ENCODE results near the gene LIPC.

LIPC gene

DNA sequence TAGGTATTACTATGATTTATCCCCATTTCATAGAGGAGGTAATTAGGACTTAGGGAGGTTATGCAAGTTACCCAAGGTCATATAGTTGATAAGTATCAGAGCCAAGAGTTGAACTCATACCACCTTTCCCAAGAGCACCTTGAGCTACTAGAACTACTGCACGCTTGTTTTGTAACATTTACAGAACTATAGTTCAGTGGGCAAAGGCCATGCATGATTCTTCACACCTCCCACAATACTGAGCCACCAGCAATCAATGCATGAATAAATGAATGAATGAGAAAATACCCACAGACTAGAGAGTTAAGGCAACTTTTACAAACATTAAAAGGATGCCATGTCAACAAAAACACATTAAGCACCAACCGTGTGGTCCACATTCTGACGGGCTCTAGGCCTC, 46.8 kb downstream of the LIPC start:
- Histone ChIP-seq H3K9me3 (ENCODE audit: control insufficient read depth, low read length) (no peaks in the 10 kb centered on the region), H3K36me3 (ENCODE audit: control insufficient read depth, insufficient read depth, low read length) (no peaks in the 10 kb centered on the region), H3K4me3 (ENCODE audit: insufficient read depth, low read depth, low read length, poor library complexity, severe bottlenecking) (no peak overlapping the region), H3K4me1 (ENCODE audit: control insufficient read depth, insufficient read depth, low read length, poor library complexity, severe bottlenecking) (peaks cover 13% of the 10 kb centered on the region), H3K27me3 (replicated peaks; ENCODE audit: control insufficient read depth, insufficient read depth, low read length, poor library complexity, severe bottlenecking) (no peaks in the 10 kb centered on the region), H3K27ac (ENCODE audit: insufficient read depth, low read length, poor library complexity, severe bottlenecking) (no peak overlapping the region)
- no peak for DNase-seq

DNA sequence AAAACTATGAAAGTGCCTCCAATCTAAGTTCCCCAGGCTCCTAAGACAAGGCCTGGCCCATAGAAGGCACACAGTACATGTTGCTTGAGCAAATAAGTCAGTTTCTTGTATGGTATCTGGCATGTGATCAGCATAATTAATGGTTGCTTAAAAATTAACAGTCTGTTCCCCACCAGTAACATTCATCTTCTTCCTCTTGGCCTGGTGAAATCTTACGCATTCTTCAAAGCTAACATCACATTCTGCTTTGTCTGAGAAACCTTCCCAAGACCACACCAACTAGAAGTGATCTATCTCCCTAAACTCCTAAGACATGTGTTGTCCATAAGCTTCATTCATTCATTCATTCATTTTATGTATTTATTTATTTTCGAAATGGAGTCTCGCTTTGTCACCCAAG, 48.1 kb downstream of the LIPC start:
- no peaks in the 10 kb centered on the region for H3K36me3 ChIP-seq (ENCODE audit: control insufficient read depth, insufficient read depth, low read length)
- H3K27ac ChIP-seq (ENCODE audit: insufficient read depth, low read length, poor library complexity, severe bottlenecking), result no peak overlapping the region
- H3K27me3 ChIP-seq (replicated peaks; ENCODE audit: control insufficient read depth, insufficient read depth, low read length, poor library complexity, severe bottlenecking), result no peaks in the 10 kb centered on the region
- DNase-seq, result no peak
- H3K4me1 ChIP-seq (ENCODE audit: control insufficient read depth, insufficient read depth, low read length, poor library complexity, severe bottlenecking), result peaks cover 19% of the 10 kb centered on the region
- no peaks in the 10 kb centered on the region for H3K9me3 ChIP-seq (ENCODE audit: control insufficient read depth, low read length)
- H3K4me3 ChIP-seq (ENCODE audit: insufficient read depth, low read depth, low read length, poor library complexity, severe bottlenecking), result no peak overlapping the region

DNA sequence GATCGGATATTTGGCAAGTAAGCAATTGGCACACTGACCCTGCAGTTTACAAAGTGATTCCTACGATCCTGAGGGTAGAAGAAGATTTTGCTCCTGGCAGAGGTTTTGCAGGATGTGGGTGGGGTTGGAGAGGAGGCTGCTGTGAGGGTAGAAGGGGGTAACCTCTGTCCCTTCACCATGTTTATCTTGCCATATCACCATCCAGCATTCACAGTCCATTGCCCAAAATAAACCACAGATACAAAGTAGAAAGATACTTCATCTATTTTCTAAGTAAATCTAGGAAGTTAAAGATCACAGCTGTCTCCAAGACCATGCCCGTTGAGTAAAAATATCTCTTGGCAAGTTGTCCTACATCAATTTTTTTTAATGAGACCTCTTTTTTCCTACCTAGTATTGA, 51.6 kb downstream of the LIPC start:
- no peak overlapping the region for H3K27ac ChIP-seq (ENCODE audit: insufficient read depth, low read length, poor library complexity, severe bottlenecking)
- H3K36me3 ChIP-seq (ENCODE audit: control insufficient read depth, insufficient read depth, low read length), result no peaks in the 10 kb centered on the region
- no peaks in the 10 kb centered on the region for H3K9me3 ChIP-seq (ENCODE audit: control insufficient read depth, low read length)
- no peak for DNase-seq
- no peak overlapping the region for H3K4me3 ChIP-seq (ENCODE audit: insufficient read depth, low read depth, low read length, poor library complexity, severe bottlenecking)
- peaks cover 37% of the 10 kb centered on the region for H3K4me1 ChIP-seq (ENCODE audit: control insufficient read depth, insufficient read depth, low read length, poor library complexity, severe bottlenecking)
- no peaks in the 10 kb centered on the region for H3K27me3 ChIP-seq (replicated peaks; ENCODE audit: control insufficient read depth, insufficient read depth, low read length, poor library complexity, severe bottlenecking)

DNA sequence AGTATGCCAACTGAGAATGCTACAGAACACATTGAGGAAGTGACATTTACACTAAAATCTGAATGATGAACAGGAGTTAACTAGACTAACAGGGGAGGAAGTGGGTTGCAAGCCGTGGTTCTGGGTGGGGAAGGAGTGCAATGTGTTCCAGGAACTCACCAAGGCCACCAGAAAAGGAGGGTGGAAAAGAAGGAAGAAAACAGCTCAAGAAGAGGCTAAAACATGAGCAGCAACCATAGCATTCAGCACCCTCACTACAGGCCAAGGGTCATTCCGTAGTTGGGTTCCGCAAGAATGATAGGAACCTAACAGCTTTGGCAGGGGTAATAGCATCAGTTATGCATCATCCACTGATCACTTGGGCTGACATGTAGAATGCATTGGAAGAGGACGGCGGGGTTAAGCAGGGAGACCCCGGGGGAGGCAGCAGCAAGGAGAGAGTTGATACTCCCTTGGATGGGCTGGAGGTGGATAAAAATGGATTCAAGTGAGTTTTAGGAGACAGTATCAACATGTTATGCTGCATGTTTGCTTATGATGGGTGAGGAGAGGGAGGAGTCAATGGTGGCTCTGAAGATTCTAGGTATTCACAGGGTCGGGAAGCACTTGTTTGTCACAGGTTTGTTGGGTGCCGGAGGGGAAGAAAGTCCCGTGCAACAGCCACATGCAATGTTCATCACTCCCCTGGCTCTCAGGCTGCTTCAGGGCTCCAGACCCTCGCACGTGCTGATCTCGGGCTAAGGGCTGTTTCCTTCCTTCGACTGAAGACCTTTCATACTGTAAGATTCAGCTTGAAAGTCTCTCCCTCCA, 53.2 kb downstream of the LIPC start:
- H3K9me3 ChIP-seq (ENCODE audit: control insufficient read depth, low read length), result no peaks in the 10 kb centered on the region
- no peaks in the 10 kb centered on the region for H3K27me3 ChIP-seq (replicated peaks; ENCODE audit: control insufficient read depth, insufficient read depth, low read length, poor library complexity, severe bottlenecking)
- H3K36me3 ChIP-seq (ENCODE audit: control insufficient read depth, insufficient read depth, low read length), result no peaks in the 10 kb centered on the region
- DNase-seq, result no peak
- peaks cover 37% of the 10 kb centered on the region for H3K4me1 ChIP-seq (ENCODE audit: control insufficient read depth, insufficient read depth, low read length, poor library complexity, severe bottlenecking)
- H3K27ac ChIP-seq (ENCODE audit: insufficient read depth, low read length, poor library complexity, severe bottlenecking), result peak overlapping the region; percentile 35
- H3K4me3 ChIP-seq (ENCODE audit: insufficient read depth, low read depth, low read length, poor library complexity, severe bottlenecking), result peak overlapping the region; percentile 7

- Histone ChIP-seq H3K4me1 (ENCODE audit: control insufficient read depth, insufficient read depth, low read length, poor library complexity, severe bottlenecking) (peaks cover 37% of the 10 kb centered on the region), H3K27me3 (replicated peaks; ENCODE audit: control insufficient read depth, insufficient read depth, low read length, poor library complexity, severe bottlenecking) (no peaks in the 10 kb centered on the region), H3K4me3 (ENCODE audit: insufficient read depth, low read depth, low read length, poor library complexity, severe bottlenecking) (no peak overlapping the region), H3K27ac (ENCODE audit: insufficient read depth, low read length, poor library complexity, severe bottlenecking) (no peak overlapping the region), H3K36me3 (ENCODE audit: control insufficient read depth, insufficient read depth, low read length) (no peaks in the 10 kb centered on the region), H3K9me3 (ENCODE audit: control insufficient read depth, low read length) (no peaks in the 10 kb centered on the region)
- no peak for DNase-seq
Observed at GRCh38 chr15:58486062-58486461, 54.3 kb downstream of the LIPC start.

DNA sequence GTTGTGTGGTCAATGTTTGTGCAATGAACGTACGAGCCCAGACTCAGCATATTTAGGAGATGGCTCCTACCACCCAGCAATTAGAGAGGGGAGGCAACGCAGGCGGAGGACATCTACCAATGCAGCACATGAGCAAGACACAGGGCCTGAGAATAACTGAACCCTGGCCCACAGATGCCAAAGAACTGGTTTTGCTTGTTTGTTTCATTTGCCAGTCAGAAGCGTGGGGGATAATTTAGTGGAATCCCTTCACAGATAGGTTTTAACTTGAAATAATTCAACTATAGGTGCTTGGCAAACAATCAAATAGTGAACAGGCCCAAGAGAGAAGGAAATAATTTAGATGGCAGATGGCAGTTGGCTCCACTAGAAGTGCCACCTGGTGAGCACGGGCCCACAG, 54.8 kb downstream of the LIPC start:
- Histone ChIP-seq H3K27me3 (replicated peaks; ENCODE audit: control insufficient read depth, insufficient read depth, low read length, poor library complexity, severe bottlenecking) (no peaks in the 10 kb centered on the region), H3K4me1 (ENCODE audit: control insufficient read depth, insufficient read depth, low read length, poor library complexity, severe bottlenecking) (peaks cover 37% of the 10 kb centered on the region), H3K9me3 (ENCODE audit: control insufficient read depth, low read length) (no peaks in the 10 kb centered on the region), H3K4me3 (ENCODE audit: insufficient read depth, low read depth, low read length, poor library complexity, severe bottlenecking) (no peak overlapping the region), H3K36me3 (ENCODE audit: control insufficient read depth, insufficient read depth, low read length) (no peaks in the 10 kb centered on the region), H3K27ac (ENCODE audit: insufficient read depth, low read length, poor library complexity, severe bottlenecking) (no peak overlapping the region)
- DNase-seq, result no peak

DNA sequence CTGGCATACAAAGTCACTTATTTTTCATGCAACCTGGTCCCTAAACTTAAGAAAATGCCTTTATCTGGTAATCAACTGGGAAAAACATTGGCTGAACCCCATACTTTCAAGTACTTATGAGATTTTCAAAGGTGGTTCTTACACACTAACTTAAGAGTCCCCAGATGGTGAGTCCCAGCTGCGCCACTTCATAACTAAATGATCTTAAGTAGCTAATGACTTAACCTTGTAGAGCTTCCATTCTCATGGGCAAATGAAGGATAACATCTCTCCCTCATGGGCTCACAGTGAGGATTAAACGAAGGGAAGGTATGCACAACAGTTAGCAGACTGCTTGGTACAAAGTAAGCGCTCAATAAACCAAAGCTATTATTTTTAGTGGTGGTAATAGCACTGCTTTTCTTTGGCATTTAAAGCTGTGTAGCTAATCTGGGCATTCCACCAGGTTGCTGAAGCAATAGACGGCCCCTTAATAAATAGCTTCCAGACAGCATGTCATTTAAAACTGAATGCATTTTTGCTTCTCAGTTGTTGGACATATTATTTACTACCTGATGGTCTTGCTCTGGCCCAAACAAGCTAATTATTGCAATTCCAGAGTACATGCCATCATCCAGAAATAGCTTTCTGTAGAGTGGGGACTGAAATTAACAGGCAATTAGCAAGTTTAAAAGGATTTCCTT, 55.4 kb downstream of the LIPC start:
- H3K27ac ChIP-seq (ENCODE audit: insufficient read depth, low read length, poor library complexity, severe bottlenecking), result no peak overlapping the region
- H3K4me3 ChIP-seq (ENCODE audit: insufficient read depth, low read depth, low read length, poor library complexity, severe bottlenecking), result no peak overlapping the region
- no peak for DNase-seq
- peaks cover 37% of the 10 kb centered on the region for H3K4me1 ChIP-seq (ENCODE audit: control insufficient read depth, insufficient read depth, low read length, poor library complexity, severe bottlenecking)
- no peaks in the 10 kb centered on the region for H3K36me3 ChIP-seq (ENCODE audit: control insufficient read depth, insufficient read depth, low read length)
- H3K27me3 ChIP-seq (replicated peaks; ENCODE audit: control insufficient read depth, insufficient read depth, low read length, poor library complexity, severe bottlenecking), result no peaks in the 10 kb centered on the region
- H3K9me3 ChIP-seq (ENCODE audit: control insufficient read depth, low read length), result no peaks in the 10 kb centered on the region

DNA sequence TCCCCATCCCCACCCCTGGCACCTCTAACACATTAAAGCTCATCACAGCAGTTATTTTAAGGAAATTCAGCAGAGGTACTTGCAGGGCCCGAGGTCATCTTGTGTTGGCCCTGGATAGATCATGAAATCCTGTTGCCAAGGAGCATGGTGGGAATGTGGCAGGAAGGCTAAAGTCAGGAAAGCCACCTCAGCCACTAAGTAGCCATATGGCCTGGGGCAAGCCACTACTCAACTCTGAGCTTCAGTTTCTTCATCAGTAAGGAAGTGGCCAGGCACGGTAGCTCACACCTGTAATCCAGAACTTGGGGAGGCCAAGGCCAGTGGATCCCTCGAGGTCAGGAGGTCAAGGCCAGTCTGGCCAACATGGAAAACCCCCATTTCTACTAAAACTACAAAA, 55.9 kb downstream of the LIPC start:
- Histone ChIP-seq H3K4me1 (ENCODE audit: control insufficient read depth, insufficient read depth, low read length, poor library complexity, severe bottlenecking) (peaks cover 37% of the 10 kb centered on the region), H3K27ac (ENCODE audit: insufficient read depth, low read length, poor library complexity, severe bottlenecking) (no peak overlapping the region), H3K27me3 (replicated peaks; ENCODE audit: control insufficient read depth, insufficient read depth, low read length, poor library complexity, severe bottlenecking) (no peaks in the 10 kb centered on the region), H3K4me3 (ENCODE audit: insufficient read depth, low read depth, low read length, poor library complexity, severe bottlenecking) (no peak overlapping the region), H3K9me3 (ENCODE audit: control insufficient read depth, low read length) (no peaks in the 10 kb centered on the region), H3K36me3 (ENCODE audit: control insufficient read depth, insufficient read depth, low read length) (no peaks in the 10 kb centered on the region)
- DNase-seq, result no peak

DNA sequence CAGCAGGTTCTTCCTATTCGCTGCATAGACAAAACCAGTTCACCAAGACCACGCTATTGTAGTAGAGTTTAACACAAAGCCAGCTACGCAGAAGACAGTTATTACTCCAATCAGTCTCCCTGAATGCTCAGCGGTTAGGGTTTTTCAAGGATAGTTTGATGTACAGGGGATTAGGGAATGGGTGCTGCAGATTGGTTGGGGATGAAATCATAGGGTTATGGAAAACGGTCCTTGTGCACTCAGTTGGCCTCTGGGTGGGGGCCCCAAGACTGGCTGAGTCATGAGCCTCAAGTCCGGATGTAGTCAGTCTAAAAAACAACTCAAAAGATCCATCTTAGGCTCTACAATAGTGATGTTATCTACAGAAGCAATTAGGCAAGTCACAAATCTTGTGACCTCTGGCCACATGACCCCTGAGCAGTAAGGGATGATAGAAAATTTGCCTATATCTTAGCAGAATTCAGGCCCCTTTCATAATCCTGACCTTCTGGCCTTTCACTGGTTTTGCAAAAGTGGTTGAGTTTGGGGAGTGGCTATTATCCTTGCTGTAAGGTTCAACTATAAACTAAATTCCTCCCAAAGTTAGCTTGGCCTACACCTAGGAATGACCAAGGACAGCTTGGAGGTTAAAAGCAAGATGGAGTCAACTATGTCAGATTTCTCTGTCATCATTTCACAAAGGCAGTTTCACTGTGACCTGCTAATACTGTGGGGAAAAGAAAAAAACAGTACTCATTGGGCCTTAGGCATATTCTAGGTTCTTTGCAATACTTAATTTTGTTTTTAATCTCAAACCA, 57.7 kb downstream of the LIPC start:
- Histone ChIP-seq H3K4me3 (ENCODE audit: insufficient read depth, low read depth, low read length, poor library complexity, severe bottlenecking) (no peak overlapping the region), H3K4me1 (ENCODE audit: control insufficient read depth, insufficient read depth, low read length, poor library complexity, severe bottlenecking) (peaks cover 32% of the 10 kb centered on the region), H3K27ac (ENCODE audit: insufficient read depth, low read length, poor library complexity, severe bottlenecking) (no peak overlapping the region), H3K9me3 (ENCODE audit: control insufficient read depth, low read length) (no peaks in the 10 kb centered on the region), H3K36me3 (ENCODE audit: control insufficient read depth, insufficient read depth, low read length) (no peaks in the 10 kb centered on the region), H3K27me3 (replicated peaks; ENCODE audit: control insufficient read depth, insufficient read depth, low read length, poor library complexity, severe bottlenecking) (no peaks in the 10 kb centered on the region)
- DNase-seq, result no peak

Data from effector memory CD4-positive, alpha-beta T cell (primary cell).